Measurements from ENCODE around the gene RAB4B. TPM values are rescaled to one million over a fixed set of nuclear protein-coding genes. Genes with fewer than 3 reads are reported as not detected.
A peak's percentile ranks its signal among the peaks of the same experiment; 100 is the strongest.

The RAB4B gene
- total and polyA plus RNA-seq, 2 of the 13 experiments (the other 11 are each of a cell fraction or from before 2014, with no cell fraction given): 3.3 to 5.4 TPM

DNA sequence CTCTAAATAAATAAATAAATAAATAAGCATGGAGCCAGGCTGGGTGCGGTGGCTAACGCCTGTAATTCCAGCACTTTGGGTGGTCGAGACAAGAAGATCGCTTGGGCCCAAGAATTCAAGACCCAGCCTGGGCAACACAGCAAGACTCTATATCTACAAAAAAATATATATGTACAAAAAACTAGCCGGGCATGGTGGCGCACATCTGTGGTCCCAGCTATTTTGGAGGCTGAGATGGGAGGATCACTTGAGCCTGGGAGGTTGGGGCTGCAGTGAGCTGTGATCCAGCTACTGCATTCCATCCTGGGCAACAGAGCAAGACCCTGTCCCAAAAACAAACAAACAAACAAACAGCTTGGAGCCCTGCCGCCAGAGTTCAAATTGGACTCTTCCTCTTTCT is 30.5 kb upstream of the RAB4B start (continued):
- TF ChIP-seq BRD4 (CRISPR knock-in tag; IDR thresholded peaks at IDR 0.05): no peak

DNA sequence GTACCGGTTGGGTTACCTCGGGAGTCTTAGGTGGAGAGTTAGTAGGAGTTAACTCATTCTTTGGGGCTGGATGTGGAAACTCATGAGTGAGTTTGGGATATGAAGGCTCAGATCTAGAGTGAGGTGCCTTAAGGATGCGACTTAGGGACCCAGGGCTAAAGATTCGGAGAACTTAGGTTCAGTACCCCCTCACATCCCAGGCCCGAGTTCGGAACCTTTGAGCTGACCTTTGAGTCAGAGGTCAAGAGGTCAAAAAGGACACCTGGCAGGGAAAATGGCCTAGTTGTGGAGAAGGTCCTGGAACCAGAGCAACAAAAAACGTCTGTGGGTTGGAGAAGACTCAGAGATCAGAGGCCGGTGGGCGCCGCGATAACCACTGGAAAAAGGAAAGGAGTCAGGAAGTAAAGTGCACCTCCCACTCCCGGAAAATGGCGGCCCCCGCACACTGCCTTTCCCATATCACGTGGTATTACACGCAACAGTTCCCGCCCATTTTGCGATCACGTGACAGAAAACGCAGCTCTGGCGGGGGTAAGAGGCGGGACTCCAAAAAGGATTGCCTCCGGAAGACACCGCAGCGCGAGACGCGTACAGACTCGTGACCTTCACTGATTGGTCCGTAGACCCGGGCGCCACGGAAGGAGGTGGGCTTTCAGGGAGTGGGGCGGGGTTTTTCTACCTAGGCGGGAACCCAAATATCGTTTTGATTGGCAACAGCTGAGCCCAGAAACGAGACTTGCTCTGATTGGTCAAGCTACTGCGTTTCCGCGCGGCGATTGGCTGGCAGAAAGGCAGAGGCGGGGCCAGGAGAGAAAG is 27.8 kb upstream of the RAB4B start, which contains the start of gene ACTMAP:
TSS of gene ACTMAP (minus strand) at position 420 of the 816 bp plus-strand sequence. CDS start 674 bp downstream, outside the sequence.
- H3K4me3 ChIP-seq (replicated peaks in 1 of 3; ENCODE audit: insufficient read depth in 1 of 3, low read depth in 2 of 3, low read length in 3 of 3): peak within 1 kb of the TSS; percentile 73 to 89 (median 74)
- in situ Hi-C loops (cut with HindIII; ENCODE audit: extremely low pct_ligation_motif_present, low pct_unique_long_range_greater_than_20kb): loop anchor here (5.0 kb wide), 2 partner anchors 33 to 57 kb away; partner anchors contain the start of genes COQ8B and ITPKC
- TF ChIP-seq, protein P1, sequence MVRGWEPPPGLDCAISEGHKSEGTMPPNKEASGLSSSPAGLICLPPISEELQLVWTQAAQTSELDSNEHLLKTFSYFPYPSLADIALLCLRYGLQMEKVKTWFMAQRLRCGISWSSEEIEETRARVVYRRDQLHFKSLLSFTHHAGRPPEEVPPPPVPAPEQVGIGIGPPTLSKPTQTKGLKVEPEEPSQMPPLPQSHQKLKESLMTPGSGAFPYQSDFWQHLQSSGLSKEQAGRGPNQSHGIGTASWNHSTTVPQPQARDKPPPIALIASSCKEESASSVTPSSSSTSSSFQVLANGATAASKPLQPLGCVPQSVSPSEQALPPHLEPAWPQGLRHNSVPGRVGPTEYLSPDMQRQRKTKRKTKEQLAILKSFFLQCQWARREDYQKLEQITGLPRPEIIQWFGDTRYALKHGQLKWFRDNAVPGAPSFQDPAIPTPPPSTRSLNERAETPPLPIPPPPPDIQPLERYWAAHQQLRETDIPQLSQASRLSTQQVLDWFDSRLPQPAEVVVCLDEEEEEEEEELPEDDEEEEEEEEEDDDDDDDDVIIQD (CRISPR knock-in tag; IDR thresholded peaks at IDR 0.05; ENCODE audit: low read depth): peak; percentile 84; the same call in 1 of the 2 replicates
- TF ChIP-seq TP53 (CRISPR knock-in tag; conservative IDR thresholded peaks at IDR 0.05) (no peak), CAMTA2 (CRISPR knock-in tag; IDR thresholded peaks at IDR 0.05; ENCODE audit: borderline replicate concordance) (no peak), KLF6 (CRISPR knock-in tag; IDR thresholded peaks at IDR 0.05) (0 out of 2 replicates have a peak, but pooled peaks have one; percentile 43), AGO2 (optimal IDR thresholded peaks at IDR 0.05; ENCODE audit: low read depth, low read length) (no peak), ZNF780A (CRISPR knock-in tag; IDR thresholded peaks at IDR 0.05) (no peak), ZNF460 (CRISPR knock-in tag; IDR thresholded peaks at IDR 0.05; ENCODE audit: borderline replicate concordance) (no peak), MYC (CRISPR knock-in tag; IDR thresholded peaks at IDR 0.05; ENCODE audit: borderline replicate concordance) (peak; percentile 68), FOXA3 (CRISPR knock-in tag; IDR thresholded peaks at IDR 0.05) (peak; percentile 48; the same call in 1 of the 2 replicates), ZNF20 (CRISPR knock-in tag; IDR thresholded peaks at IDR 0.05) (no peak), NAIF1 (CRISPR knock-in tag; IDR thresholded peaks at IDR 0.05; ENCODE audit: borderline replicate concordance) (no peak), REPIN1 (CRISPR knock-in tag; IDR thresholded peaks at IDR 0.05; ENCODE audit: borderline replicate concordance, low read depth) (peak; percentile 31; the same call in 1 of the 2 replicates)
- TF ChIP-seq, protein P2, sequence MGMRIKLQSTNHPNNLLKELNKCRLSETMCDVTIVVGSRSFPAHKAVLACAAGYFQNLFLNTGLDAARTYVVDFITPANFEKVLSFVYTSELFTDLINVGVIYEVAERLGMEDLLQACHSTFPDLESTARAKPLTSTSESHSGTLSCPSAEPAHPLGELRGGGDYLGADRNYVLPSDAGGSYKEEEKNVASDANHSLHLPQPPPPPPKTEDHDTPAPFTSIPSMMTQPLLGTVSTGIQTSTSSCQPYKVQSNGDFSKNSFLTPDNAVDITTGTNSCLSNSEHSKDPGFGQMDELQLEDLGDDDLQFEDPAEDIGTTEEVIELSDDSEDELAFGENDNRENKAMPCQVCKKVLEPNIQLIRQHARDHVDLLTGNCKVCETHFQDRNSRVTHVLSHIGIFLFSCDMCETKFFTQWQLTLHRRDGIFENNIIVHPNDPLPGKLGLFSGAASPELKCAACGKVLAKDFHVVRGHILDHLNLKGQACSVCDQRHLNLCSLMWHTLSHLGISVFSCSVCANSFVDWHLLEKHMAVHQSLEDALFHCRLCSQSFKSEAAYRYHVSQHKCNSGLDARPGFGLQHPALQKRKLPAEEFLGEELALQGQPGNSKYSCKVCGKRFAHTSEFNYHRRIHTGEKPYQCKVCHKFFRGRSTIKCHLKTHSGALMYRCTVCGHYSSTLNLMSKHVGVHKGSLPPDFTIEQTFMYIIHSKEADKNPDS (CRISPR knock-in tag; IDR thresholded peaks at IDR 0.05): no peak
- TF ChIP-seq, protein P3, sequence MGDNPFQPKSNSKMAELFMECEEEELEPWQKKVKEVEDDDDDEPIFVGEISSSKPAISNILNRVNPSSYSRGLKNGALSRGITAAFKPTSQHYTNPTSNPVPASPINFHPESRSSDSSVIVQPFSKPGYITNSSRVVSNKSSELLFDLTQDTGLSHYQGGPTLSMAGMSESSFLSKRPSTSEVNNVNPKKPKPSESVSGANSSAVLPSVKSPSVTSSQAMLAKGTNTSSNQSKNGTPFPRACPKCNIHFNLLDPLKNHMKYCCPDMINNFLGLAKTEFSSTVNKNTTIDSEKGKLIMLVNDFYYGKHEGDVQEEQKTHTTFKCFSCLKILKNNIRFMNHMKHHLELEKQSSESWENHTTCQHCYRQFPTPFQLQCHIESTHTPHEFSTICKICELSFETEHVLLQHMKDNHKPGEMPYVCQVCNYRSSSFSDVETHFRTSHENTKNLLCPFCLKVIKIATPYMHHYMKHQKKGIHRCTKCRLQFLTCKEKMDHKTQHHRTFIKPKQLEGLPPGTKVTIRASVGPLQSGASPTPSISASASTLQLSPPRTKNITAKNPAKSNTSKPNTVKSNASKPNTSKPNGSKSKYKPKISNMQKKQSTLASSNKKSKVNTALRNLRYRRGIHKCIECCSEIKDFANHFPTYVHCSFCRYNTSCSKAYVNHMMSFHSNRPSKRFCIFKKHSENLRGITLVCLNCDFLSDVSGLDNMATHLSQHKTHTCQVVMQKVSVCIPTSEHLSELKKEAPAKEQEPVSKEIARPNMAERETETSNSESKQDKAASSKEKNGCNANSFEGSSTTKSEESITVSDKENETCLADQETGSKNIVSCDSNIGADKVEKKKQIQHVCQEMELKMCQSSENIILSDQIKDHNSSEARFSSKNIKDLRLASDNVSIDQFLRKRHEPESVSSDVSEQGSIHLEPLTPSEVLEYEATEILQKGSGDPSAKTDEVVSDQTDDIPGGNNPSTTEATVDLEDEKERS (CRISPR knock-in tag; IDR thresholded peaks at IDR 0.05): peak; percentile 79; the same call in 1 of the 2 replicates

More for the DNA sequence above, 27.8 kb upstream of the RAB4B start, which contains the start of gene ACTMAP:
- no TSS peak for BruUV-seq (replicated peaks)
- DNase-seq (ENCODE audit: low spot score): peak; percentile 99
- WGBS (ENCODE audit: low lambda C conversion rate): 2% methylated on average over 37 of the region's 43 CpGs
- H2AFZ ChIP-seq (ENCODE audit: low read length): no peak within 1 kb of the TSS
- CTCF ChIA-PET (ENCODE audit: low intra/inter-chr PET ratio, low total read pairs): no interaction called here
- peak within 1 kb of the TSS; percentile 96 for H3K9ac ChIP-seq (ENCODE audit: insufficient read depth, low read depth, low read length)
- peak within 1 kb of the TSS; percentile 95 for H3K27ac ChIP-seq (ENCODE audit: extremely low read length, insufficient read depth, low read length)
- H3K4me2 ChIP-seq (ENCODE audit: low read depth, low read length): peak within 1 kb of the TSS; percentile 99
- H3K4me1 ChIP-seq (ENCODE audit: insufficient read depth, low read length): peaks cover 68% of the 10 kb centered on the region
- H4K20me1 ChIP-seq (ENCODE audit: insufficient read depth, low read length): peaks cover 16% of the 10 kb centered on the region
- peak; percentile 98 for FAIRE-seq
- POLR2A ChIA-PET: interaction anchor here (0.7 to 2.9 kb wide), 27 partner anchors 8 to 1531 kb away, joined by 3 to 62 read pairs (median 5); partner anchors contain the start of genes COQ8B, EGLN2, ITPKC and MIA
- intact Hi-C loops (cut with micrococcal nuclease; ENCODE audit: unreplicated experiment): loop anchor here (2.0 kb wide), 1 partner anchor 31 kb away; no protein-coding TSS in a partner anchor
- no peaks in the 10 kb centered on the region for H3K9me3 ChIP-seq (ENCODE audit: low read length)
- H3K27me3 ChIP-seq (ENCODE audit: control insufficient read depth in 1 of 2, insufficient read depth in 2 of 2, low read length in 2 of 2): no peaks in the 10 kb centered on the region; a peak in 1 of 5 replicates
- peaks cover 47% of the 10 kb centered on the region for H3K79me2 ChIP-seq (ENCODE audit: insufficient read depth, low read length)
- ATAC-seq: peak; percentile 87
- peaks cover 0 to under 1% of the 10 kb centered on the region in 2 experiments; a peak in 3 of 5 replicates for H3K36me3 ChIP-seq (replicated peaks in 1 of 2; ENCODE audit: control insufficient read depth in 1 of 2, insufficient read depth in 2 of 2, low read length in 2 of 2)
